ENCODE data around the gene GRK2.
"Not testable (repeated sequence)": the region's sequence is repeated elsewhere in the genome, so short reads cannot be mapped to it uniquely, and the experiment has no call there.

Gene GRK2

GRCh38 chr11:67256477-67257135 is 9.7 kb upstream of the GRK2 start:
- Histone ChIP-seq H3K27me3 (replicated peaks; ENCODE audit: control insufficient read depth, insufficient read depth, low read length) (no peaks in the 10 kb centered on the region), H3K4me3 (replicated peaks; ENCODE audit: low read depth, low read length) (no peak overlapping the region), H3K36me3 (ENCODE audit: control insufficient read depth, insufficient read depth, low read length) (peaks cover 46% of the 10 kb centered on the region)
- no peak for TF ChIP-seq CTCF (IDR thresholded peaks at IDR 0.05; ENCODE audit: insufficient read depth, low read length, poor library complexity, severe bottlenecking)
- DNase-seq (ENCODE audit: extremely low read depth, insufficient read length): no peak

- no peak for DNase-seq (ENCODE audit: extremely low read depth, insufficient read length)
- H3K27me3 ChIP-seq (replicated peaks; ENCODE audit: control insufficient read depth, insufficient read depth, low read length): no peaks in the 10 kb centered on the region
- peaks cover 10% of the 10 kb centered on the region for H3K36me3 ChIP-seq (ENCODE audit: control insufficient read depth, insufficient read depth, low read length)
- TF ChIP-seq CTCF (IDR thresholded peaks at IDR 0.05; ENCODE audit: insufficient read depth, low read length, poor library complexity, severe bottlenecking): no peak
- no peak overlapping the region for H3K4me3 ChIP-seq (replicated peaks; ENCODE audit: low read depth, low read length)
Observed at GRCh38 chr11:67260406-67260805, 5.9 kb upstream of the GRK2 start.

GRCh38 chr11:67260885-67261639 is 5.2 kb upstream of the GRK2 start:
- not testable (repeated sequence) for H3K27me3 ChIP-seq (replicated peaks; ENCODE audit: control insufficient read depth, insufficient read depth, low read length); H3K36me3 ChIP-seq (ENCODE audit: control insufficient read depth, insufficient read depth, low read length); DNase-seq (ENCODE audit: extremely low read depth, insufficient read length)
- H3K4me3 ChIP-seq (replicated peaks; ENCODE audit: low read depth, low read length): peak overlapping the region; percentile 53

GRCh38 chr11:67261640-67261945 is 4.7 kb upstream of the GRK2 start:
- H3K4me3 ChIP-seq (replicated peaks; ENCODE audit: low read depth, low read length): no peak overlapping the region

GRCh38 chr11:67261946-67262681 is 4.2 kb upstream of the GRK2 start:
- TF ChIP-seq CTCF (IDR thresholded peaks at IDR 0.05; ENCODE audit: insufficient read depth, low read length, poor library complexity, severe bottlenecking): no peak
- peaks cover 2% of the 10 kb centered on the region; the same call in 1 of the 2 replicates for H3K36me3 ChIP-seq (ENCODE audit: control insufficient read depth, insufficient read depth, low read length)
- no peaks in the 10 kb centered on the region for H3K27me3 ChIP-seq (replicated peaks; ENCODE audit: control insufficient read depth, insufficient read depth, low read length)
- H3K4me3 ChIP-seq (replicated peaks; ENCODE audit: low read depth, low read length): no peak overlapping the region
- DNase-seq (ENCODE audit: extremely low read depth, insufficient read length): no peak

More at GRCh38 chr11:67261640-67261945, 4.7 kb upstream of the GRK2 start:
- peaks cover 3% of the 10 kb centered on the region for H3K36me3 ChIP-seq (ENCODE audit: control insufficient read depth, insufficient read depth, low read length)
- DNase-seq (ENCODE audit: extremely low read depth, insufficient read length): no peak
- H3K27me3 ChIP-seq (replicated peaks; ENCODE audit: control insufficient read depth, insufficient read depth, low read length): no peaks in the 10 kb centered on the region
- TF ChIP-seq CTCF (IDR thresholded peaks at IDR 0.05; ENCODE audit: insufficient read depth, low read length, poor library complexity, severe bottlenecking): no peak
